ENCODE measurements around the gene ZMIZ2. TPM values are rescaled to one million over a fixed set of nuclear protein-coding genes. Genes with fewer than 3 reads are reported as not detected.

ZMIZ2 gene
- total RNA-seq, 1 donor: 18.8 TPM

DNA sequence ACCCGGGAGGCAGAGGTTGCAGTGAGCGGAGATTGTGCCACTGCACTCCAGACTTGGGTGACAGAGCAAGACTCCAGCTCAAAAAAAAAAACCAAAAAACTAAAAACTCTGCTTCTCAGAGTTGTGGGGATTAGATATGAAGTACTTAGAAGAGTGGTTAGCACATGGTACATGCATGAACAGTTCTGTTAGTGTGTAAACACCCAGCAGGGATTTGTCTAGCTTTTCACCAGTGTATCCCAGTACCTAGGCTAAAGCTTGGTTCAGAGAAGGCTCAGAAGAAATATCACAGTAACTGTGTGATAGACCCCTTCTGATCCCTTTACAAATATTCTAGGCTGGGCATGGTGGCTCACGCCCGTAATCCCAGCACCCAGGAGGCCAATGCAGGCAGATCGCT lies 57.3 kb downstream of the ZMIZ2 start:
- peak; percentile 3 for DNase-seq (ENCODE audit: insufficient read length, low spot score, missing footprints)
- TF ChIP-seq, protein P1, sequence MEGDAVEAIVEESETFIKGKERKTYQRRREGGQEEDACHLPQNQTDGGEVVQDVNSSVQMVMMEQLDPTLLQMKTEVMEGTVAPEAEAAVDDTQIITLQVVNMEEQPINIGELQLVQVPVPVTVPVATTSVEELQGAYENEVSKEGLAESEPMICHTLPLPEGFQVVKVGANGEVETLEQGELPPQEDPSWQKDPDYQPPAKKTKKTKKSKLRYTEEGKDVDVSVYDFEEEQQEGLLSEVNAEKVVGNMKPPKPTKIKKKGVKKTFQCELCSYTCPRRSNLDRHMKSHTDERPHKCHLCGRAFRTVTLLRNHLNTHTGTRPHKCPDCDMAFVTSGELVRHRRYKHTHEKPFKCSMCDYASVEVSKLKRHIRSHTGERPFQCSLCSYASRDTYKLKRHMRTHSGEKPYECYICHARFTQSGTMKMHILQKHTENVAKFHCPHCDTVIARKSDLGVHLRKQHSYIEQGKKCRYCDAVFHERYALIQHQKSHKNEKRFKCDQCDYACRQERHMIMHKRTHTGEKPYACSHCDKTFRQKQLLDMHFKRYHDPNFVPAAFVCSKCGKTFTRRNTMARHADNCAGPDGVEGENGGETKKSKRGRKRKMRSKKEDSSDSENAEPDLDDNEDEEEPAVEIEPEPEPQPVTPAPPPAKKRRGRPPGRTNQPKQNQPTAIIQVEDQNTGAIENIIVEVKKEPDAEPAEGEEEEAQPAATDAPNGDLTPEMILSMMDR (IDR thresholded peaks at IDR 0.05; ENCODE audit: extremely low read depth, low read depth, low read length): no peak
- no peak overlapping the region for H2AFZ ChIP-seq (ENCODE audit: low read length)
- H3K4me2 ChIP-seq (ENCODE audit: insufficient read depth, low read length): no peak overlapping the region
- H3K79me2 ChIP-seq (ENCODE audit: insufficient read depth, low read length): no peaks in the 10 kb centered on the region
- no peaks in the 10 kb centered on the region for H3K27me3 ChIP-seq (ENCODE audit: insufficient read depth, low read length)
- H3K4me1 ChIP-seq (ENCODE audit: insufficient read depth, low read length): peaks cover 5% of the 10 kb centered on the region
- H4K20me1 ChIP-seq (ENCODE audit: insufficient read depth, low read length): peaks cover 13% of the 10 kb centered on the region
- H3K36me3 ChIP-seq (ENCODE audit: insufficient read depth, low read length): peaks cover 33% of the 10 kb centered on the region
- H3K4me3 ChIP-seq (ENCODE audit: insufficient read depth, low read length): no peak overlapping the region
- H3K27ac ChIP-seq (ENCODE audit: low read depth, low read length): no peak overlapping the region
- no peaks in the 10 kb centered on the region for H3K9me3 ChIP-seq (ENCODE audit: low read depth, low read length)

DNA sequence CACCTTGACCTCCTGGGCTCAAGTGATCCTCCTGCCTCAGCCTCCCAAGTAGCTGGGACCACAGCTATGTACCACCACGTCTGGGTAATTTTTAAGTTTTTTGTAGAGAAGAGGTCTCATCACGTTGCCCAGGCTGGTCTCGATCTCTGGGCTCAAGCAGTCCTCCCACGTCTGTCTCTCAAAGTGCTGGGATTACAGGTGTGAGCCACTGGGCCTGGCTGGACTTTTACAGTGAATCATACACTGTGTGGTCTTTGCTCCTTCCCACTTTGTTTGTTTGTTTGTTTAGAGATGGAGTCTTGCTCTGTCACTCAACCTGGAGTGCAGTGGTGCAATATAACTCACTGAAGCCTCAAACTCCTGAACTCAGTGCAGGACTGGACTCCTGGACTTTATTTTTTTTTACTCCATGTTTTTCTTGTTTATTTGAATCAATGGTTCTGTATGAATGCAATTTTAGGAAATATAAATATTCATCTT lies 60.3 kb downstream of the ZMIZ2 start:
- H3K9me3 ChIP-seq (ENCODE audit: low read depth, low read length): no peaks in the 10 kb centered on the region
- no peak overlapping the region for H2AFZ ChIP-seq (ENCODE audit: low read length)
- peaks cover 5% of the 10 kb centered on the region for H3K36me3 ChIP-seq (ENCODE audit: insufficient read depth, low read length)
- no peaks in the 10 kb centered on the region for H3K27me3 ChIP-seq (ENCODE audit: insufficient read depth, low read length)
- no peak overlapping the region for H3K27ac ChIP-seq (ENCODE audit: low read depth, low read length)
- no peaks in the 10 kb centered on the region for H3K79me2 ChIP-seq (ENCODE audit: insufficient read depth, low read length)
- no peak overlapping the region for H3K4me2 ChIP-seq (ENCODE audit: insufficient read depth, low read length)
- no peaks in the 10 kb centered on the region for H3K4me1 ChIP-seq (ENCODE audit: insufficient read depth, low read length)
- H3K4me3 ChIP-seq (ENCODE audit: insufficient read depth, low read length): no peak overlapping the region
- DNase-seq (ENCODE audit: insufficient read length, low spot score, missing footprints): no peak
- H4K20me1 ChIP-seq (ENCODE audit: insufficient read depth, low read length): no peaks in the 10 kb centered on the region
- TF ChIP-seq, protein P1 (IDR thresholded peaks at IDR 0.05; ENCODE audit: extremely low read depth, low read depth, low read length): no peak

DNA sequence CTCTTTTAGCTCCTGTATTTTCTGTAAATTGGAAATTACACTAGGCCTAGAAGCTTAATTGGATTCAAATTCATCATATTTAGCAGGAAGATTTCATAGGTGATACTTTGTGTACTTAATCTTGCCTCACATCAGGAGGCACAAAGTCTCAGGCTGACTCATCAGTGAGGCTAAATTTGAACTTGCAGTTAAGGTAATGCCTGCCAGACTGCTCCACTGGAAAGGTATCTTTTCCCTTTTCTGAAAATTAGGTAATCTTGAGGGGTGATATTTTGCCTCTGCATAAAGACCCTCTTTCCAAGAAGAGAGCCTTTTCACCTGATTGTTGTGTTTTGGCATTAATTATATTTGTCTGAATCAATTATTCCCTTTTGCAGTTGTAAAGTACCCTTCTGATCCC lies 62.4 kb downstream of the ZMIZ2 start:
- Histone ChIP-seq H2AFZ (ENCODE audit: low read length) (no peak overlapping the region), H3K79me2 (ENCODE audit: insufficient read depth, low read length) (no peaks in the 10 kb centered on the region), H3K27ac (ENCODE audit: low read depth, low read length) (no peak overlapping the region), H3K4me3 (ENCODE audit: insufficient read depth, low read length) (no peak overlapping the region), H3K4me2 (ENCODE audit: insufficient read depth, low read length) (no peak overlapping the region), H4K20me1 (ENCODE audit: insufficient read depth, low read length) (no peaks in the 10 kb centered on the region), H3K27me3 (ENCODE audit: insufficient read depth, low read length) (no peaks in the 10 kb centered on the region), H3K9me3 (ENCODE audit: low read depth, low read length) (no peaks in the 10 kb centered on the region), H3K4me1 (ENCODE audit: insufficient read depth, low read length) (no peaks in the 10 kb centered on the region), H3K36me3 (ENCODE audit: insufficient read depth, low read length) (no peaks in the 10 kb centered on the region)
- DNase-seq (ENCODE audit: insufficient read length, low spot score, missing footprints): no peak
- TF ChIP-seq, protein P1 (IDR thresholded peaks at IDR 0.05; ENCODE audit: extremely low read depth, low read depth, low read length): no peak

DNA sequence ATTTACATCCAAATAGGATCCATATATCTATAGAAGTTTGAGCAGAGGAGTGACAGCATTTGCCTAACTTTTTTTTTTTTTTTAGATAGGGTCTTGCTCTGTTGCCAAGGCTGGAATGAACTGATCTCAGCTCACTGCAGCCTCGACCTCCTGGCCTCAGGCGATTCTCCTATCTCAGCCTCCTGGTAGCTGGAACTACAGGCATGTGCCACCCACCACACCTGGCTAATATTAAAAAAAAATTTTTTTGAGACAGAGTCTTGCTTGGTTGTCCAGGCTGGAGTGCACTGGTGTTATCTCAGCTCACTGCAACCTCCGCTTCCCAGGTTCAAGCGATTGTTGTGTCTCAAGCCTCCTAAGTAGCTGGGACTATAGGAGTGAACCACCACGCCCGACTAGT lies 62.9 kb downstream of the ZMIZ2 start:
- Histone ChIP-seq H3K9me3 (ENCODE audit: low read depth, low read length) (no peaks in the 10 kb centered on the region), H3K4me1 (ENCODE audit: insufficient read depth, low read length) (no peaks in the 10 kb centered on the region), H3K4me3 (ENCODE audit: insufficient read depth, low read length) (no peak overlapping the region), H3K79me2 (ENCODE audit: insufficient read depth, low read length) (no peaks in the 10 kb centered on the region), H4K20me1 (ENCODE audit: insufficient read depth, low read length) (no peaks in the 10 kb centered on the region), H3K36me3 (ENCODE audit: insufficient read depth, low read length) (no peaks in the 10 kb centered on the region), H2AFZ (ENCODE audit: low read length) (no peak overlapping the region), H3K27ac (ENCODE audit: low read depth, low read length) (no peak overlapping the region), H3K4me2 (ENCODE audit: insufficient read depth, low read length) (no peak overlapping the region), H3K27me3 (ENCODE audit: insufficient read depth, low read length) (no peaks in the 10 kb centered on the region)
- TF ChIP-seq, protein P1 (IDR thresholded peaks at IDR 0.05; ENCODE audit: extremely low read depth, low read depth, low read length): no peak
- no peak for DNase-seq (ENCODE audit: insufficient read length, low spot score, missing footprints)
